ENCODE data around the gene OGFR. TPM values are rescaled to one million over a fixed set of nuclear protein-coding genes. Genes with fewer than 3 reads are reported as not detected.

The OGFR gene
- total RNA-seq: 10 to 100 TPM; 53.5 to 54.1 TPM

DNA sequence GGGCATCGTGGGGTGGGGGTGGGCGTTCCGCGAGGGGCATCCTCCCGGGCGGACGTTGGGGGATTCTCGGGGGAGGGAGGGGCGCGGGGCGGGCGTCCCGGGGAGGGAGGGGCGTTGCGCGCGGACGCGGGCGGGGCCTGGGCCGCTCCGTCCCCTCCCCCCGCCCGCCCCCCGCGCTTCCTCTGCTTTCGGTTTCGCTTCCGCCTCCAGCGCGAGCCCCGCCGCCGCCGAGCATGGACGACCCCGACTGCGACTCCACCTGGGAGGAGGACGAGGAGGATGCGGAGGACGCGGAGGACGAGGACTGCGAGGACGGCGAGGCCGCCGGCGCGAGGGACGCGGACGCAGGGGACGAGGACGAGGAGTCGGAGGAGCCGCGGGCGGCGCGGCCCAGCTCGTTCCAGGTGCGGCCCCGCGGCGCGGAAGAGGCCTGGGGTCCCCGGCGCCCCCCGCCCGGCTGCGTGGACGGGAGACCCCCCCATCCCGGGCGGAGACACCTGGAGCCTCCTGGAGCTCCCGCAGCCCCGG, at the start of gene OGFR:
Gene OGFR, plus strand, starts transcription at position 209 of the 528 bp plus-strand sequence. Its CDS starts 25 bp downstream, at position 234.
- ChIA-PET CTCF (interaction anchor here (0.9 to 1.2 kb wide), 2 partner anchors 11 to 31 kb away, joined by 3 read pairs; no protein-coding TSS in a partner anchor), POLR2A (interaction anchor here (0.6 to 2.3 kb wide), 2 partner anchors 10 to 20 kb away, joined by 3 to 7 read pairs; no protein-coding TSS in a partner anchor)

GRCh38 chr20:62754991-62755356, 49.7 kb upstream of the OGFR start:
- ChIA-PET CTCF (no interaction called here), POLR2A (no interaction called here)

DNA sequence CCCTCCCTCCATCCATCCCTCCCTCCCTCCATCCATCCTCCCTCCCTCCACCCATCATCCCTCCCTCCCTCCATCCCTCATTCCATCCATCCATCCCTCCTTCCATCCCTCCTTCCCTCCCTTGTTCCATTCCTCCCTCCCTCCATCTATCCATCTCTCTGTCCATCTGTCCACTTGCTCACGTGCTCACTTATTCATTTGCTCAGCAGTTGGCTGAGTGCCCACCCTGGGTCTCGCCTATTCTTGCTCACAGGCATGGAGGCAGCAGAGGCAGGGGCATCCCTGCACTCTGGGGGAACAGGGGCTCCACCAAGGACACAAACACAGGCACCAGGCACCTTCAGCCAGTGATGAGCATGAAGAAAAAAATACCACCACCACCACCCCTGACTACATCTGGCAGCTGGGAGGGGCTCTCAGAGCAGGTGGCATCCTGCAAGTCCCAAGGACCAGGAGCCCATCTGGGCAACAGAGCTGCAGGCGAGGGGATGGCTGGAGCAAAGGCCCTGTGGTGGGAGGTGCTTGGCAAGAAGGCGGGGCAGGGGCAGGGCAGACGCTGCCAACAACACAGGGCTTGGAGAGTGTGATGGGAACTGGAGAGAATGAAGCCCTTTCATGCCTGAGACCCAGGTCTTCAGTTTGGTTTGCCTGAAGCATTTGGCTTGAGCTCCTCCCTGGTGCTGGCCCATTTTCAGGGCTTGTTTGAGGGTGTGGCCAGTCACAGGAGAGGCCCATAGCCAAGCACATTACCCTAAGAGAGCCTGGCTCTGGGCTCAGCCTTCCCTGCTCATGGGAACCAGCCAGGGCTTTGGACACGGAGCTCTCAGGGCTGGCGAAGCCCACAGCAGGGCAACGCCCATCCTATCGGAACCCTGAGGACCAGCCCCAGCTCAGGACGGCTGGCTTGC, 48.6 kb upstream of the OGFR start:
- ChIA-PET CTCF (no interaction called here), POLR2A (no interaction called here)

GRCh38 chr20:62758226-62758912, 46.3 kb upstream of the OGFR start:
- ChIA-PET POLR2A (no interaction called here), CTCF (no interaction called here)

- ChIA-PET CTCF (no interaction called here), POLR2A (no interaction called here)
Measured at GRCh38 chr20:62759981-62760431, 44.6 kb upstream of the OGFR start.

DNA sequence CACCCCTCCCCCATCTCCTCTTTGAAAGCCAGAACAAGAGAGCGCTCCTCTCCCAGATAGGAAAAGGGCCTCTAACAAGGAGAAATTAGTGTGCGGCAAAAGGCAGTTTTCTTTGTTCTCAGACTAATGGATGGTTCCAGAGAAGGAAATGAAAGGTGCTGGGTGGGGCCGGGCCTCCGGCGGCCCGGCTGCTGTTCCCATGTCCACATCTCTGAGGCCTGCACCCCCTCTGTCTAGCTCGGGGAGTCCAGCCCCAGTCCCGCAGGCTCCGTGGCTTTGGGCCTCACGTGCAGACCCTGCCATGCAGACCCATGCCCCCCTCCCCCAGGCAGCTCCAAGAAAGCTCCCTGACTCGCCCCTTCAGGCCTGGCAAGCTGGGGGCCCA, 44.2 kb upstream of the OGFR start:
- POLR2A ChIA-PET: no interaction called here
- CTCF ChIA-PET: no interaction called here

DNA sequence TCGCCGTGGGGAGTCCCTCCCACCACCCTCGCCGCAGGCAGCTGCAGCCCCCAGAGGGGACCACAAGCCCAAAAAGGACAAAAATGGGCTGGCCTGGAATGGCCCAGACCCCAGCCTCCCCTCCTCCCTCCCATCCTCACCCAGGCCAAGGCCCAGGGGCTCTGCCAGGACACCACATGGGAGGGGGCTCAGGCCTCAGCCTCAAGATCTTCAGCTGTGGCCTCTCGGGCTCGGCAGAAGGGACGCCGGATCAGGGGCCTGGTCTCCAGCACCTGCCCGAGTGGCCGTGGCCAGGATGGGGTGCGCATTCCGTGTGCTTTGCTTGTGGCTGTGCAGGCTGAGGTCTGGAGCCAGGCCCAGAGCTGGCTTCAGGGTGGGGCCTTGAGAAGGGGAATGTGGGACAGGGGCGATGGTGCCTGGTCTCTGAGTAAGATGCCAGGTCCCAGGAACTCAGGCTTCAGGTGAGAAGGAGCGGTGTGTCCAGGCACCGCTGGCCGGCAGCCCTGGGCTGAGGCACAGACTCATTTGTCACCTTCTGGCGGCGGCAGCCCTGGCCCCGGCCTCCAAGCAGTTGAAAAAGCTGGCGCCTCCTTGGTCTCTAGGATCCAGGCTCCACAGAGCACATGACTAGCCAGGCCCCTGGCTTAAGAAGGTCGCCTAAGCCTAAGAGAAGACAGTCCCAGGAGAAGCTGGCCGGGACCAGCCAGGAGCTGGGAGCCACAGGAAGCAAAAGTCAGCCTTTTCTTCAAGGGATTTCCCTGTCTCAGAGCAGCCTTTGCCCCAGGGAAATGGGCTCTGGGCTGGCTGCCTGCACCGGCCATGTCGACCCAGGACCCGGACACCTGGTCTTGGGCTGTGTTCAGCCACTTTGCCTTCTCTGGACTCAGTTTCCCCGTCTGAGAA, 43.5 kb upstream of the OGFR start:
- ChIA-PET CTCF (no interaction called here), POLR2A (no interaction called here)

- CTCF ChIA-PET: no interaction called here
Measured at GRCh38 chr20:62761759-62762131, 42.9 kb upstream of the OGFR start.

GRCh38 chr20:62762376-62762775, 42.3 kb upstream of the OGFR start:
- POLR2A ChIA-PET: no interaction called here
- CTCF ChIA-PET: no interaction called here

More at GRCh38 chr20:62761759-62762131, 42.9 kb upstream of the OGFR start:
- POLR2A ChIA-PET: no interaction called here

DNA sequence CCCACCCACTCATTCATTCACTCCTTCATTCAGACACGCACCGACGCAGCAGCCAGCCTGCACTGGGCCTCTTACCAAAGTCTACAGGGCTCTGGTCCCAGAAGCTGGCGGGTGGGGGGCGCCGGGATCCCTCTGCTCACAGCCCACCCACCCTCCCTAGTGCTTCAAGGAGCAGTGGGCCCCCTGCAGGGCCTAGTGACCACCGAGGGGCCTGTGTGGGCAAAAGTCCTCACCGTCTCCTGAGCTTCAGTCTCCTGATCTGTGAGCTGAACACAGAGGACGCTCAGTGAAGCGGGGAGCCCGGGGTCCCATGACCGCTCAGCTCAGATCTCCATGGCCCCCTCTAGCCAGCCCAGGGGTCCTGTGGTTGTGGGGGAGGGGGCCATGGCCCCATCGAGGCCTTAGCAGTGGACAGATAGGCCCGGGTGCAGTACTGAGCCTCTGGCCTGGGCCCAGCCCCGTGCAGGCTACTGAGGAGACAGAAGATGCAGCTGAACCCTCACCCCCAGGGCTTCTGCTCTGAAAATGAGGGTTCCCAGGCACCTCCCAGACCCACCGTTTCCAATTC, 41.8 kb upstream of the OGFR start:
- ChIA-PET POLR2A (no interaction called here), CTCF (no interaction called here)

DNA sequence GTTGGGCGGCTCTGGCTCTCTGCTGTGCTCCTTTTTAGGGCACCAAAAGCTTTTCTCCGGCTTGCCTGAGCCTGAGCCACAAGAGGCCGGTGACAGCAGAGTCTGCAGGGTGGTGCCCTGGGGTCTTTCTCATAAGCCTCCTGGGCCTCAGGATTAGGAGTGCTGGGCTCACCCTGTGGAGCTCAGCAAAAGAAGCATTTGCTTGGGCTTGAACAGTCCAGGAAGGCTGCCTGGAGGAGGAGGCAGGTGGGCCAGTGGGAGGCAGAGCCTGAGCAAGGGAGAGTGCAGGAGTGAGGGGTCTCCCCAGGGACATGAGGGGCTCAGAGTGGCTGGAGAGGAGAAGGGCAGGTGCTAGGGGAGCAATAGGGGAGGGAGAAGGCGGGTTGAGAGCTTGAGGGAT, 41.2 kb upstream of the OGFR start:
- ChIA-PET POLR2A (no interaction called here), CTCF (no interaction called here)

GRCh38 chr20:62764156-62764935, 40.3 kb upstream of the OGFR start:
- CTCF ChIA-PET: no interaction called here
- POLR2A ChIA-PET: no interaction called here

- CTCF ChIA-PET: interaction anchor here (0.6 kb wide), 1 partner anchor 265 kb away, joined by 3 read pairs; no protein-coding TSS in a partner anchor
- POLR2A ChIA-PET: no interaction called here
Measured at GRCh38 chr20:62765021-62765420, 39.6 kb upstream of the OGFR start.

DNA sequence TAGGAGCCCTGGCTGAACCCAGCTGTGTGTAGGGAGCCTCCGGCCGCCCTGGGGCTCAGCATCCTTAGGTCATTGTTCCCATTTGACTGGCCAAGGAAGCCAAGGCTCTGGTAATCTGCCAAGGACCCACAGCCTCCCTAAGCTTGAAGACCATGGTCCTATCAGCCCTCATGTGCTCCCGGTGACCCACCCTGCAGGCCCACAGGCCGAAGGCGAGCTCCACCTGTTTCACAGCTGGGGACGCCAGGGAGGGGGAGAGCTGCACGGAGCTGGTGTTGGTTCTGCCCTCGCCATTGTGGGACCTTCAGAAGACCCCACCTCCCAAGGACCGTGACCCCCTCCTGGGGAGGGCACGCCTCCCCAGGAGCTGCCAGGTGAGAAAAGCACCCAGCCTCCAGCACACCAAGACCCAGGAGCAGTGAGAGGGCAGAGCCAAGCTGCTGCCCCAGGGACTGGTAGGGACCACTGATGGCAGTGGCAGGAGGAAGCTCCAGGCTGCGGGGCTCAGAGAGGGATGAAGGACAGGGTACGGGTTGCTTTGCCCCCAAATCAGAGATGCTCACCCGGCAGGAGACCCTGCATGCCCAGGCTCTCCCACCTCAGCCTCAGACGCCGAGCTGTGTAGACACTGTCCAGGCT, 39.1 kb upstream of the OGFR start:
- ChIA-PET CTCF (interaction anchor here (0.6 kb wide), 1 partner anchor 266 kb away, joined by 3 read pairs; no protein-coding TSS in a partner anchor), POLR2A (no interaction called here)

DNA sequence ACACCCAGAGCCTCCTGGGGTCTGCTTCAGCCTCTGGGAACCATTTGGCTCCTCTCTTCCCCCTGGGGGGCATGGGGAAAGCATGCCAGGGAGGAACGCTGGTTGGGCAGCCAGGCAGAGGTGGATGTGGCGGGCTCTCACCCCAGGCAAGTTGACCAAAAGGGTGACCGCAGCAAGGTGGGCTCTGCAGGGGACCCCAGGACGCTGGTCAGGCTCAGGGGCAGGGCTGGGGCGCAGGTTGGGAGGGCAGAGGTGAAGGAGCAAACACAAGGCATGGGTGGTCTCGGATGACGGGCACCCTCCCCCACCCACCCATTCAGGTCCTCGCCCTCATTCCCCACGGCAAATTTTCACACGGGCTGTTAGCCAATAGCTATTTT, 38.6 kb upstream of the OGFR start:
- ChIA-PET POLR2A (no interaction called here), CTCF (no interaction called here)

DNA sequence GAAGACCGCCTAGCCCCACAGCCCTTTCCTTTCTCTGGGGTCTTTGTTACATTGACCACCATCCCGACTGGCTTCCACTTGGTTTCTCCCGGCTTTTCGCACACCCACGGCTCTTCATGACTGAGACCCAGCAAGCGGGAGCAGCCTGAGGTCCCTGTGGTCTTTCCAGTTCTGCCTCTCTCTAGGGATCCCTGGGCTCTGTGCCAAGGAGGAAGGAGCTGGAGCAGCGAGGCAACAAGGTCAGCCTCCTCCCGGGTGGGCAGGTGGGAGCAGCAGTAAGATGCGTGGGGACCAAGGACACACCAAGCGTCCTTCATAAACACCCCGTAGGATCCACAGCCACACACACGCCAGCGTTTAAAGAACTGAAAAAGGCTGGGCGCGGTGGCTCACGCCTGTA, 37.9 kb upstream of the OGFR start:
- ChIA-PET CTCF (no interaction called here), POLR2A (no interaction called here)

DNA sequence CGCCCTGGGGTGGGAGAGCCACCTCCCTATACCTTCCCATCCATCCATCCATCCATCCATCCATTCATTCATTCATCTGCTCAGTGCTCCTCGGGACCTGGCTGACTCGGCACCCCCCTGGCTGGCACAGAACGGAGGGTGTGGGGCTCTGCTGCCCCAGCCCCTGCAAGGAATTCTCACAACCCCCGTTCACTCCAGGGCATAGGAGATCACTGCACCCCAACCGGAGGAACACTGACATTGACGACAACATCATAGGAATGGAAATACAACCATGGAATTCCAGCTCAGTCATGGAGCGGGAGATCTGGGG, 36.4 kb upstream of the OGFR start:
- ChIA-PET CTCF (interaction anchor here (1.3 kb wide), 1 partner anchor 24 kb away, joined by 3 read pairs; no protein-coding TSS in a partner anchor), POLR2A (no interaction called here)

DNA sequence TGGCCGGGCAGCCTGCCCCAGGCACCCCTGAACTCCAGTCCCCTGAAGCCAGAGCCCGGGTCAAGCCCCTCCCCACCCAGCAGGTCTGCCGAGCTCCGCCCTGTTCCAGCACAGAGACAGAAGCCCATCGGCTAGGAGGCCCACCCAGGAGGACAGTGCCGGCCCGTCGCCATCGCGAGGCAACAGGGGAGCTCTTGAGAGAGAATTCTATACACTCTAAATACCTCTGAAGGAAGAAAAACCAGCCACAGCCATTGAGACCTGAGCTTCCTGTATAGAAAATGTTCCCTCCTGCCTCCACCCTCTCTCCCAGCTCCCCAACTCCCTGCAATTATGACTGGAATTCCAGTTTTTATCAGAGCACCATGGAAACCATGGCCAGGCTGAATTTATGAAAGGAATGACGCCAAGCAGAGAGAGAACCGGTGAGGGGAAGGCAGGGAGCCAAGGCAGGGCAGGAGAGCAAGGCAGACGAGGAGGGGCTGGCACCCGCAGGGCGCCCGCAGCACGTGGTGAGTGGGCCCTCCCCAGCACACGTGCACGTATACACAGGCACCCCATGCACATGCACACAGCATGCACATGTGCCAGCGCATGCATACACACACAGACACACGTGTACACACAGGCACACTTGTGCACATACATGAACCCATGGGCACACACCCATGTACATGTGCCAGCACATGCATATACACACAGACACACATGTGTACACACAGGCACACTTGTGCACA, 35.9 kb upstream of the OGFR start:
- ChIA-PET CTCF (interaction anchor here (1.3 kb wide), 1 partner anchor 23 kb away, joined by 3 read pairs; no protein-coding TSS in a partner anchor), POLR2A (no interaction called here)

Measured in activated CD8-positive, alpha-beta memory T cell treated with anti-CD3 and anti-CD28 coated beads for 36 hours (primary cell).